ENCODE results near the gene MRGPRG.

DNA sequence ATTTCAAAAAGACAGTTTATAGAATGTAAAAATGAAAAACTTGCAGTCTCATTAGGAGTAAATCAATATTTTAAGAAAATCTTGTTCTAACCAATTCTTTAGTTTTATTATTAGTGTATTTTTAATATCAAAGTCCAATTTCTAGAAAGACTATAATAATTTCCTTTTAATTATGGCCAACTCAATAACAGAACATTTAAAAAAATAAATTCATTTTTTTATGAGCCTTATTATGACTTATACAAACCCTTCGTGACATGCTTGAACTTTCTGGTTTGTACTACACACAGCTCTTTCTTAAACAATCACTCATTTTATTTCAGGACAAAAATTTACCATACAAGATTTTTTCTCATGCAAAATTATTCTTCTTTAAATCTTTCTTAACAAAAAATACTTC lies 25.3 kb upstream of the MRGPRG start:
- TF ChIP-seq EZH2 (IDR thresholded peaks at IDR 0.05; ENCODE audit: low read length, unreplicated experiment) = no peak
- TF ChIP-seq CTCF (conservative IDR thresholded peaks at IDR 0.05; ENCODE audit: low read depth, low read length) = no peak

Data from PC-3 (cell line).